ENCODE measurements around the gene BTBD6.

DNA sequence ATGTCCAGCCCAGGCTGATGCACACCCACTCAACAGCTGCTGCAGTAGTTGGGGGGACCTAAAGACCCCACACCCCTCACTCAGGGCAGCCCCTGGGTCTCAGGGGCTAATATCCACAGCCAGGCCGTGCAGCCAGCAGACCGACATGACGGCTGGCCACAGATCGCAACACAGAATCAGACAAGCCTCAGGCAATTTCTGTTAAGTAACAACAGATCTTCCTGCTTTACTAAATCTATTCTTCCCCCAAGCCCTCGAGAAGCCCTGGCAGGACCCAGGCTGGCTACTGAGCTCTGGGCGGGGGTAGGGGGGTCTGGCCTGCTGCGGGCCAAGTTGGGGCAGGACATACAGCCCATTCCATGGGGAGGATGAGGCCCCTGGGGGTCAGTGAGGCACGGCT is 39.2 kb upstream of the BTBD6 start:
- TF ChIP-seq, protein P1, sequence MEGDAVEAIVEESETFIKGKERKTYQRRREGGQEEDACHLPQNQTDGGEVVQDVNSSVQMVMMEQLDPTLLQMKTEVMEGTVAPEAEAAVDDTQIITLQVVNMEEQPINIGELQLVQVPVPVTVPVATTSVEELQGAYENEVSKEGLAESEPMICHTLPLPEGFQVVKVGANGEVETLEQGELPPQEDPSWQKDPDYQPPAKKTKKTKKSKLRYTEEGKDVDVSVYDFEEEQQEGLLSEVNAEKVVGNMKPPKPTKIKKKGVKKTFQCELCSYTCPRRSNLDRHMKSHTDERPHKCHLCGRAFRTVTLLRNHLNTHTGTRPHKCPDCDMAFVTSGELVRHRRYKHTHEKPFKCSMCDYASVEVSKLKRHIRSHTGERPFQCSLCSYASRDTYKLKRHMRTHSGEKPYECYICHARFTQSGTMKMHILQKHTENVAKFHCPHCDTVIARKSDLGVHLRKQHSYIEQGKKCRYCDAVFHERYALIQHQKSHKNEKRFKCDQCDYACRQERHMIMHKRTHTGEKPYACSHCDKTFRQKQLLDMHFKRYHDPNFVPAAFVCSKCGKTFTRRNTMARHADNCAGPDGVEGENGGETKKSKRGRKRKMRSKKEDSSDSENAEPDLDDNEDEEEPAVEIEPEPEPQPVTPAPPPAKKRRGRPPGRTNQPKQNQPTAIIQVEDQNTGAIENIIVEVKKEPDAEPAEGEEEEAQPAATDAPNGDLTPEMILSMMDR (IDR thresholded peaks at IDR 0.05; ENCODE audit: poor library complexity), result no peak
- TF ChIP-seq EZH2phosphoT487 (IDR thresholded peaks at IDR 0.05; ENCODE audit: low read depth, severe bottlenecking, unreplicated experiment) (no peak), EZH2 (IDR thresholded peaks at IDR 0.05; ENCODE audit: borderline replicate concordance) (no peak)
